CD4-positive, alpha-beta T cell treated with Interleukin-15 for 1 hour (primary cell): Measurements from ENCODE around the gene LPIN1.
"Not testable (repeated sequence)": the region's sequence is repeated elsewhere in the genome, so short reads cannot be mapped to it uniquely, and the experiment has no call there.

Source experiments
- DNase-seq: peaks from one replicate; pipeline ENCODE4 v3.0.0-alpha.2; 2020

The LPIN1 gene

GRCh38 chr2:11842336-11842735, 95.9 kb downstream of the LPIN1 start:
- DNase-seq, result no peak

GRCh38 chr2:11844798-11845197, 98.4 kb downstream of the LPIN1 start:
- DNase-seq, result not testable (repeated sequence)

GRCh38 chr2:11847935-11848334, 101.5 kb downstream of the LPIN1 start:
- not testable (repeated sequence) for DNase-seq

- no peak for DNase-seq
Observed at GRCh38 chr2:11850082-11850481, 103.7 kb downstream of the LPIN1 start.

- DNase-seq, result no peak
Observed at GRCh38 chr2:11852526-11853196, 106.2 kb downstream of the LPIN1 start.

- DNase-seq, result no peak
Observed at GRCh38 chr2:11853197-11853588, 106.8 kb downstream of the LPIN1 start.

- no peak for DNase-seq
Observed at GRCh38 chr2:11855064-11855760, 108.8 kb downstream of the LPIN1 start.

- no peak for DNase-seq
Observed at GRCh38 chr2:11856095-11856494, 109.7 kb downstream of the LPIN1 start.

GRCh38 chr2:11858883-11859282, 112.5 kb downstream of the LPIN1 start:
- DNase-seq, result no peak

GRCh38 chr2:11859975-11860374, 113.5 kb downstream of the LPIN1 start:
- DNase-seq, result not testable (repeated sequence)

GRCh38 chr2:11861044-11861443, 114.6 kb downstream of the LPIN1 start:
- DNase-seq, result no peak

GRCh38 chr2:11862049-11862448, 115.6 kb downstream of the LPIN1 start:
- no peak for DNase-seq

- DNase-seq, result no peak
Observed at GRCh38 chr2:11863103-11863502, 116.7 kb downstream of the LPIN1 start.

GRCh38 chr2:11863513-11864328, 117.3 kb downstream of the LPIN1 start:
- peak; percentile 63 for DNase-seq

GRCh38 chr2:11864724-11865123, 118.3 kb downstream of the LPIN1 start:
- no peak for DNase-seq

- DNase-seq, result no peak
Observed at GRCh38 chr2:11865378-11865777, 118.9 kb downstream of the LPIN1 start.

GRCh38 chr2:11865805-11866204, 119.4 kb downstream of the LPIN1 start:
- no peak for DNase-seq

GRCh38 chr2:11866358-11867335, 120.2 kb downstream of the LPIN1 start:
- DNase-seq, result no peak

- no peak for DNase-seq
Observed at GRCh38 chr2:11867926-11868325, 121.5 kb downstream of the LPIN1 start.

GRCh38 chr2:11869391-11869991, 123.1 kb downstream of the LPIN1 start:
- DNase-seq, result no peak

- DNase-seq, result no peak
Observed at GRCh38 chr2:11870064-11870463, 123.6 kb downstream of the LPIN1 start.

GRCh38 chr2:11870584-11870983, 124.2 kb downstream of the LPIN1 start:
- no peak for DNase-seq
